Muscle layer of colon (tissue), 2 donors: ENCODE results near the gene RAB18.
"Not testable (repeated sequence)": the region's sequence is repeated elsewhere in the genome, so short reads cannot be mapped to it uniquely, and the experiment has no call there.

Source experiments
- H3K27ac ChIP-seq: one replicate; pipeline ENCODE4 v1.7.0; 2013; ENCODE audit warnings: low read depth, mild to moderate bottlenecking, low read length, moderate library complexity
- H3K27me3 ChIP-seq, 2 donors: one replicate each; pipeline ENCODE4 v1.7.0; 2013; ENCODE audit warnings: low read length in 2 of 2, mild to moderate bottlenecking in 2 of 2; ENCODE audit not compliant: insufficient read depth in 2 of 2, control insufficient read depth in 1 of 2
- H3K36me3 ChIP-seq: one replicate; pipeline ENCODE4 v1.7.0; 2013; ENCODE audit warnings: mild to moderate bottlenecking, low read length; ENCODE audit not compliant: insufficient read depth
- H3K4me1 ChIP-seq: one replicate; pipeline ENCODE4 v1.7.0; 2013; ENCODE audit warnings: mild to moderate bottlenecking, low read length; ENCODE audit not compliant: insufficient read depth
- H3K4me3 ChIP-seq, 2 donors: one replicate each; pipeline ENCODE4 v1.7.0; 2013; ENCODE audit warnings: low read length in 2 of 2, low read depth in 1 of 2, mild to moderate bottlenecking in 1 of 2, moderate library complexity in 1 of 2
- H3K9ac ChIP-seq: one replicate; pipeline ENCODE4 v1.7.0; 2013; ENCODE audit warnings: low read length
- H3K9me3 ChIP-seq: one replicate; pipeline ENCODE4 v1.7.0; 2013; ENCODE audit warnings: mild to moderate bottlenecking, low read length
- donor health status: abdominal sarcoma.
- donor health status: Adenocarcinoma of cecum.

Gene RAB18

GRCh38 chr10:27504007-27504807, at the start of gene RAB18:
RAB18 (plus strand) TSS chr10:27504304; CDS start chr10:27504370, 66 bp downstream.
- Histone ChIP-seq H3K9me3 (no peaks in the 10 kb centered on the region), H3K4me1 (peaks cover 26% of the 10 kb centered on the region), H3K27ac (peak within 1 kb of the TSS; percentile 97), H3K9ac (peak within 1 kb of the TSS; percentile 79), H3K36me3 (peaks cover 10% of the 10 kb centered on the region), H3K27me3 (no peaks in the 10 kb centered on the region), H3K4me3 (peak within 1 kb of the TSS; percentile 74 to 93)

- H3K4me1 ChIP-seq, result no peaks in the 10 kb centered on the region
- no peaks in the 10 kb centered on the region for H3K27me3 ChIP-seq
- no peak overlapping the region for H3K27ac ChIP-seq
- H3K36me3 ChIP-seq, result no peaks in the 10 kb centered on the region
- H3K4me3 ChIP-seq, result no peak overlapping the region
- H3K9me3 ChIP-seq, result no peaks in the 10 kb centered on the region
- H3K9ac ChIP-seq, result no peak overlapping the region
Measured at GRCh38 chr10:27454837-27455236, 49.3 kb upstream of the RAB18 start.

- H3K9ac ChIP-seq, result no peak overlapping the region
- H3K27me3 ChIP-seq, result no peaks in the 10 kb centered on the region
- H3K4me3 ChIP-seq, result no peak overlapping the region
- H3K27ac ChIP-seq, result no peak overlapping the region
- no peaks in the 10 kb centered on the region for H3K4me1 ChIP-seq
- no peaks in the 10 kb centered on the region for H3K9me3 ChIP-seq
- H3K36me3 ChIP-seq, result no peaks in the 10 kb centered on the region
Measured at GRCh38 chr10:27457261-27457945, 46.7 kb upstream of the RAB18 start.

GRCh38 chr10:27457966-27458365, 46.1 kb upstream of the RAB18 start:
- Histone ChIP-seq H3K9me3 (no peaks in the 10 kb centered on the region), H3K36me3 (no peaks in the 10 kb centered on the region)

GRCh38 chr10:27461312-27461711, 42.8 kb upstream of the RAB18 start:
- no peaks in the 10 kb centered on the region for H3K9me3 ChIP-seq
- H3K36me3 ChIP-seq, result no peaks in the 10 kb centered on the region
- H3K27me3 ChIP-seq, result no peaks in the 10 kb centered on the region
- no peak overlapping the region for H3K9ac ChIP-seq
- H3K4me3 ChIP-seq, result no peak overlapping the region
- H3K4me1 ChIP-seq, result no peaks in the 10 kb centered on the region
- no peak overlapping the region for H3K27ac ChIP-seq

More at GRCh38 chr10:27457966-27458365, 46.1 kb upstream of the RAB18 start:
- Histone ChIP-seq H3K4me3 (no peak overlapping the region), H3K27ac (no peak overlapping the region), H3K27me3 (no peaks in the 10 kb centered on the region), H3K4me1 (no peaks in the 10 kb centered on the region), H3K9ac (no peak overlapping the region)

- H3K27me3 ChIP-seq, result no peaks in the 10 kb centered on the region
- no peak overlapping the region for H3K9ac ChIP-seq
- no peak overlapping the region for H3K27ac ChIP-seq
- no peak overlapping the region for H3K4me3 ChIP-seq
- H3K9me3 ChIP-seq, result no peaks in the 10 kb centered on the region
- H3K36me3 ChIP-seq, result no peaks in the 10 kb centered on the region
- H3K4me1 ChIP-seq, result no peaks in the 10 kb centered on the region
Measured at GRCh38 chr10:27463961-27464360, 40.1 kb upstream of the RAB18 start.

- Histone ChIP-seq H3K9ac (no peak overlapping the region), H3K4me3 (no peak overlapping the region), H3K9me3 (no peaks in the 10 kb centered on the region), H3K4me1 (no peaks in the 10 kb centered on the region), H3K27ac (no peak overlapping the region), H3K36me3 (no peaks in the 10 kb centered on the region), H3K27me3 (no peaks in the 10 kb centered on the region)
Measured at GRCh38 chr10:27464993-27465392, 39.1 kb upstream of the RAB18 start.

- H3K4me3 ChIP-seq, H3K9me3 ChIP-seq, H3K4me1 ChIP-seq, H3K27me3 ChIP-seq, H3K27ac ChIP-seq, H3K36me3 ChIP-seq, H3K9ac ChIP-seq: not testable (repeated sequence)
Measured at GRCh38 chr10:27465596-27465995, 38.5 kb upstream of the RAB18 start.

- H3K36me3 ChIP-seq, result no peaks in the 10 kb centered on the region
- H3K9me3 ChIP-seq, result no peaks in the 10 kb centered on the region
- no peak overlapping the region for H3K27ac ChIP-seq
- no peak overlapping the region for H3K4me3 ChIP-seq
- no peaks in the 10 kb centered on the region for H3K27me3 ChIP-seq
- peaks cover 9% of the 10 kb centered on the region for H3K4me1 ChIP-seq
- no peak overlapping the region for H3K9ac ChIP-seq
Measured at GRCh38 chr10:27470885-27471284, 33.2 kb upstream of the RAB18 start.

GRCh38 chr10:27474741-27475140, 29.4 kb upstream of the RAB18 start:
- H3K9ac ChIP-seq, result no peak overlapping the region
- H3K27ac ChIP-seq, result no peak overlapping the region
- H3K4me3 ChIP-seq, result no peak overlapping the region
- H3K36me3 ChIP-seq, result no peaks in the 10 kb centered on the region
- no peaks in the 10 kb centered on the region for H3K27me3 ChIP-seq
- peaks cover 11% of the 10 kb centered on the region for H3K4me1 ChIP-seq
- no peaks in the 10 kb centered on the region for H3K9me3 ChIP-seq

- Histone ChIP-seq H3K27ac (no peak overlapping the region), H3K36me3 (no peaks in the 10 kb centered on the region), H3K4me1 (peaks cover 19% of the 10 kb centered on the region), H3K27me3 (no peaks in the 10 kb centered on the region), H3K4me3 (no peak overlapping the region), H3K9me3 (no peaks in the 10 kb centered on the region), H3K9ac (no peak overlapping the region)
Measured at GRCh38 chr10:27479016-27479415, 25.1 kb upstream of the RAB18 start.
